DMS79 (cell line): ENCODE measurements around the gene SMIM12.
"Not testable (repeated sequence)": the region's sequence is repeated elsewhere in the genome, so short reads cannot be mapped to it uniquely, and the experiment has no call there.

Experiments used
- DNase-seq: peaks from one replicate; lab custom pipeline; 2025; lab: John Stamatoyannopoulos, UW

Gene SMIM12

DNA sequence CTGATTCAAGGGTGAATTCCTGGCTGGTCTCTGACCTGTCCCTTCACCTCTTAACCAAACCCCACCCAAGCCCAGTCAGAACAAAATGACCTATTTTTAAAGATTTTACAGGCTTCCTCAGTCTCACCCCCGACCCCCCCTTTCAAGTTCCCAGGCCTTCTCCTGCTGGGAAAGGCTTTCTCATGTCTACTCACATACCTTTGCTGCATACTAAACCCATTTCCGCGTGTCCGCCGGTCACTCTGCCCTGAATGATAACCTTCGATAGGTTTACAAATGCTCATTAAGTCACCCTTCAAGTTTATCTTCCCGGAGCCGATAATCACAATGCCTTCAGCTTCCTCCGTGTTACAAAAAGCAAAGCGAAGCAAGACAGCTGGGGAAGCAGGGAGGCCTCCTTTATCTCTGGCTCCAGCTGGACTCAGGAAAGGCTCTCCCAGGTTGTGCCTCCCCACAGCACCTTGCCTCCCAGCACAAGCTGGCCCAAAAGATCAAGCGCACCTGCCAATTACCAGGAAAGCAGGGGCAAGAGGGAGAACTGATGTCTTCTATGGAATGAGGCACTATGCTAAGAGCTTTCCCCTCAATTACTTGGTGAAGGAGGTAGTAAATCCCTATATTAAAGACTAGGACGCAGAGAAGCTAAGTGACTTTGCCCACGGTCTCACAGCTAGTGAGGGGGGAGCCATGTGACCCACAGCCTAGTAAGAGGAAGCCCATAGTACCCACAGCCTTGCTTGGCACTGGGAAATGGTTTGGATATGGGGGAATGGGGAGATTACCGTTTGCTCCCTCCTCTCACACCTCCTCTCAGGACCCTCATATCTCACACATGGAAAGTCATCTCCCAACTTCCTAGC is 15.9 kb downstream of the SMIM12 start:
- DNase-seq, result no peak

DNA sequence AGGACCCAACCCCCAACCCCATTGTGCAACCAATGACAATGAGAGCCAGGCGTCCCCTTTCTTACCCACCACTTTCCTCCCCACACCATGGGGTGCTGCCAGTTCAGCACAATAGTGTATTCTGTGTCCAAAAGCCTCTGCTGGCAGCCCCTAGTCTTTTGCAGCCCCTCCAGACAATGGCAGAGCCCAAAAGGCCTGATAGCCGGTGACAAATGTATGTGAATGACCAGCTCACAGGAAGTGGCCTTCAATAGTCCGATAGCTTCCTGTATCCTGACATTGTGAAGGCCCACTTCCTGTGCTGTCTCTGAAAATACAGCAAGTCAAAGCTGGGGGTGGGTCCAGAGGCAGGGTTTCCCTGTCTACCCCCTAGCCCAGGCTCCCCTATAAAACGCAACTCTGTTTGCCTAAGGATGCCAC is 16.6 kb downstream of the SMIM12 start:
- DNase-seq, result no peak

DNA sequence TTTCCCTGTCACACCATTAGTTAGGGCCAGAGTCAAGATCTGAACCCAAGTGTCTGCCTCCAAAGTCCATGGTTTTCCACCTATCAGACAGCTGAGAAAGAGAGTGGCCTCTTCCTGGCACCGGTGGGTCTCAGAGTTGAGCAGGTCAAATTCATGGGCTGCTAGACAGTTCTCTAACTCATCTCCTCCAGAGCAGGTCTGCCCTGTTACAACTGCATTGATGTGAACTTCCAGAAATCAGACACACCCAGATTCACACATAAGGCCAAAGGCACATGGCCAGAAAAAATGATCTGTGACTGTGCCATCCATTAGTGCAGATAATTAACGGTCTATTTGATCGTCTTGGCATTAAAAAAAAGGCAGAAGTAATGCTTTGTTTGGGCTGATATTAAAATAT is 17.5 kb downstream of the SMIM12 start:
- no peak for DNase-seq

DNA sequence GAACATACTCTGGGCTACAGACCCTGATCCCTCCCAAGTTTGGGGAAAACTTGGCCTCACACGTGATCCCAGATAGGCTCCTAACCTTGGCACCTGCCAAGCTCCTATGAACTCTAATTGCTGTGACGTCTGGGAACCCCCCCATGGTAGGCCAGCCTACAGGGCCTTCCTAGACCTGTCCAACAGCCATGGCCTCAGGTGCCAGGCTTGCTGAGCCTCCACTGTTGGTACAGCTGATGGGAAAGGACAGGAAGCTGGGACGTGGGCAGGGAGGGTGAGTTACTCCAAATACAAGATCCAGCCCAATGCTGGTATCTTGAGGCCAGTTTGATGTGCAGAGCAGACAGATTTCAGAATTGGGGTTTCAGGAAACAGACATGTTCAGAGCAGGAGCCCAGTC is 19.1 kb downstream of the SMIM12 start:
- no peak for DNase-seq

DNA sequence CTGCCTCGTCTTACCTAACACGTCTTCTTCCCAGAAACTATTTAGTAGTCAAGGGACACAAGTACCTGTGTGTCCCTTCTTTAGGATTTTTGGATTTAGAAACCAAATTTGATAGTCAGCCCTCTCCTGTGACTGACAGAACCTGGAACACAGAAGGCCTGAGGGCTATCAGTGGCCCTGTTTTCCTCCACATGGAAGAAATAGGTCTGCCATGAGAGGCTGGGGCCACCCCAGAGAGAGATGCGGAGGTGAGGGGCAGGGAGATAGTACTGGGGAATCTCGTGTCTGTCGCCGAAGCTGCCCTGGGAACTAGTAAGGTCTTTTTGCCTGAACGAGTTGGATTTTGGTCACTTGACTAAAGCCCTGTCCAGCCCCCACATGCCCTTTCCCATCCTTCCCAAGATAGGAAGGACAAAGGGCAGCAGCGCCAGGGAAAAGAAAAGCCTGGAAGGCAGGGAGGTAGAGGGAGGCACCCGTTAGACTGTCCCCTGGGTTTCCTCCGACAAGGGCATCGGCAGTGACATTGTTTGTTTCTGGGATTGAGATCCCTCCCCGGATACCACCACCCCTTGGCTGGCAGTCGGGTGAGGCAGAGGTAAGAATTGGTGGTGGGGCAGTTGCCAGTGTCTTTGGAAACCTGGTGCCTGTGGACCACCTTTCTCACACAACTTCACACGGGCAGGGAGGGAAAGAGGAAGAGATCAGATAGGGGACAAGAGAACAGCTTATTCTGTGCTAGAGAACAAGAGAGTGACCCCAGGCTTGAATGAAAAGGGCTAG is 19.8 kb downstream of the SMIM12 start:
- DNase-seq, result no peak

DNA sequence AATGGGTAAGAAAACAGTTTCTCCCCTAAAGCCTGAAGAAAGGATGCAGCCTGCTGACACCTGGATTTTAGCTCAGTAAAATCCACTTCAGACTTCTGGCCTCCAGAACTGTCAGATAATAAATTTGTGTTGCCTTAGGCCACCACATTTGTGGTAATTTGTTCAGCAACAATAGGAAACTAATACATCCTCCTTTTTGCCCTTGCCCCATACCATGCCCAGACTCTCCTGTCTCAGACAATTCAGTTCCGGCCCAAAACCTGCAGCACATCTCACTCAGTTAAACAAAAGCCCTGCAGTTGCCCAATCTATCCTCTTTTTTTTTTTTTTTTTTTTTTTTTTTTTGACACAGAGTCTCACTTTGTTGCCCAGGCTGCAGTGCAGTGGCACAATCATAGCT is 25.8 kb downstream of the SMIM12 start:
- no peak for DNase-seq

DNA sequence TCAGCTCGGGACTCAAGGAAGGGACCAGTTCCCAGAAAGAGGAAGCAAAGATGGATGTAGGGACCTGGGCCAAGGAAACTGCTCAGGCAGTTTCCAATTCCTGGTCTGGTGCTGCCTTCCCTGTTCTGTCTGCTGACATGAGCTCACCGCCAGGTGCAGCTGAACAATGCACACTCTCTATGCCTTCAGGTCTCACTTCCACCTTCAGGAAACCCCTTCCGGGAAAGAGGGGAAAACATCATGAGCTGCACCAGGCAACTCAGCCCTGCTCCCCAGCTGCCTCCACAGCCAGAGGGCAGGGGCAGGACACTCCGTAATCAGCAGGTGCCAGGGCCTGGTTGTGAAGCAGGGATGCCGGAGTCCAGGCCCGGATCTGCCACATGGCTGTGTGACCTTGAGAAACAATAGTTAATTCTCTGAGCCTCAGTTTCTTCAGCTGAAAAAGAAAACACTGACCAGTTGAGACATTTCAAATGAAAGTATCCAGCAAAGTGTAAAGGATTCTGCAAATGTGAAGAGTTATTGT is 27.8 kb downstream of the SMIM12 start:
- DNase-seq, result no peak

DNA sequence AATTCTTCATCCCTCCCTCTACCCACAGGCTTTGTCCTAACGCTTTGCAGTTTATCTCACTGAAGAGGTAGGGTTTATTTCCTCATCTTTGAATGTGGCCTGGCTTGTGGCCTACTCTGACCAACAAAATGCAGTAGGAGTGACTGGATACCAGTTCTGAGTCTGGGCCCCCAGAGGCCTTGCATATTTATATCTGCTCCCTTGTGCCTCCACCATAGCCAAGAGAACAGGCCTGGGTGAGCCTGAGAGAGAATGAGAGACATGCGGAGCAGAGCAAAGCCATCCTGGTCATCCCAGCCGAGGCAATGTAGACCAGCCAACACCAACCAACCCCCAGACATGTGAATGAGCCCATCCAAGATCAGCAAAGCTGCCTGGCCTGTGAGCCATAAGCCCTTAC is 30.3 kb downstream of the SMIM12 start:
- DNase-seq, result no peak

DNA sequence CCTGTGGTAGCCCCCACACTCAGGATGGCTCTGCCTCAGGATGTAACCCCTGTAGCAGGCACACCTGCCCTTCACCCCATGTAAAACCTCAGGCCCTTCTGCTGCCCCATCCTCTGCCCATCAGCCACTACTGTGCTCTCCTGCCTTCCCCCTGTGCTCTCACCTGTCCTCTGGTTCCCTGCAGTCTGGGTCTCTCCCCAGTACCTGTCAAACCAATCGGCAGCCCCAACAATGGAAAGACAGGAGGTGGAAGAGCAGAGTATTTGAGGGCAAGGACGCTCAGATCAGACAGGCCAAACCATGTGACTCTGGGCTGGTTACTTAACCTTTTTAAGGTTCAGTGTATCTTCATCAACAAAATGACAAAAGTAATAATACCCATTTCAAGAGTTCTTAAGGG is 30.9 kb downstream of the SMIM12 start:
- no peak for DNase-seq

DNA sequence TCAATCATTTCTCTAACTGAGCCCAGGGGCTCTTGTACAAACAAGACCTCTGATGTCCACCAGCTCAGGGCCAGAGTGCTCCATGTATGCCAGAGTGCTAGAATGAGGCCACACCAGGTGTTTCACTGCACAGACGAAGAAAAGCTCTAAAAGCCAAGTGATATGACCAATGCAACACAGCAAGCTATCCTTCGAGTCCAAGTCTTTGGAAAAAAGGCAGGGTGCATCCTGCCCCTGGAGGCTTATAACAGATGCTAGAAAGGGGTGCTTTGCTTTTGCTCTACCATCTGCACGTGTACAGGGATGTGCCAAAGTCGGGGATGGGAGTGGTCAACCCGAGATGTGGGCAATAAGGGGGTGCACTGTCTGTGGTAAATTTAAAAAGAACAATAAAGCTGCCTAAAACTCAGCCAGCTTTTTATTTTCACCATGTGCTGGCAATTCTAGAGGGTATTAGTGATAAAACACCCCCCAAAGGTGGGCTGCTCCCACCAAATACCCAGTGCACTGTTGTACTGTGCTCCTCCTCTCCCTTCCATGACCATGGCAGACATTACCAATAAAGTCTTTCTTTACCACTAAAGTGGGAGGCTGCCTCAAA is 32.1 kb downstream of the SMIM12 start:
- DNase-seq, result no peak

DNA sequence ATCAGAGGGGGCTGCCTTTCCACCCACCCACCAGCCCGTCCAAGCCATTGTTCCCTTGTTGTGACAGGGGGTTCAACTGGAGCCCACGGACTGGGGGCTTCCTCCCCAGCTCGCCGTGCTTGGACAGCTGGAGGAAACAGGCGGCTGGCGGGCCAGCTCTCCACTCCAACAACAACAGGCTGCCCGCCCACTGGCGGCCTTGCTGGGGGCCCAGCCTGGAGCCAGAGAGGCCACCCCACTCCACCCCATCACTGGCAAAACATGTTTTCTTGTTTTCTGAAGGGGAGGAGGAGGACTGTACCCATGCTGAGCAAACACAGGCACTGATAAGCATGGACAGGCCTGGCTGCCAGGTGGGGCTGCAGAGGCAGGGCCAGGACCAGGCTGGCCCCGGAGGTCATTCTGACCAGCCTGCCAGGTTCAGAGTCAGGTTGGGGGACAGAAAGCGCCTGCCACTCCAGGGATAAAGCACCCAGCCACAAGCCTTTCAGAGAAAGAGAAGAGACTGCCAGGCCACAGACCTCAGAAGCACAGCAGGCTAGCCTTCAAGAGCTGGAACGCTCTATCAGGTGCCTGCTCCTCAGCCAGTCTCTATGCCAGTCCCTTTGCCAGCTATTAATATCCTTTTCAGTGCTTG is 34.0 kb downstream of the SMIM12 start:
- no peak for DNase-seq

DNA sequence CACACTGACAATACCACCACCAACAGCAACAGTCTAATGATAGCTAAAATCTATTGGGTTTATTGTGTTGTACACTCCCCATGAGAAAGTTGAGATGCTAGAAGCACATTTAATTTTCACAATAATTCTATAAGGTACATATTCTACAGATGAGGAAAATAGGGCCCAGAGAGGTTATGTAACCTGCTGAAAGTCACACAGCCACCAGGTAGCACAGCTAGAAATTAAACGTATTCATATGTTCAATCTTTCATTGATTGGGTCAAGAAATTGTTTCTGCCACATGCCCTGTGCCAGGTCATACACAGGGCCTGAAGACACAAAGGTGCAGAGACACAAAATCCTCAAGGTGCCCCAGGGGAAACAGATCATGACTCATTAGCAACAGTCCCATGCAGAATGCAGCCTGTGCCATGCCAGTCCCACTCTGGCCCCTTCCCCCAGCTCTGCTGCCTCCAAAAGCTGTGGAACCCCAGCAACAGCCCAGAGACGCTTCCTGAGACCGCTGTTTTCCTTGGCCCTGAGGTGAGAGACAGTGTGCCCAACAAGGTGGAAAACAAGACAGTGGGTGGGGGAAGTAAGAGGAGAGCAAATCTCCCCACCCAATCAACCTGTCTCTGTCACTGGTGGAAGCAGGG is 34.6 kb downstream of the SMIM12 start:
- DNase-seq, result no peak

DNA sequence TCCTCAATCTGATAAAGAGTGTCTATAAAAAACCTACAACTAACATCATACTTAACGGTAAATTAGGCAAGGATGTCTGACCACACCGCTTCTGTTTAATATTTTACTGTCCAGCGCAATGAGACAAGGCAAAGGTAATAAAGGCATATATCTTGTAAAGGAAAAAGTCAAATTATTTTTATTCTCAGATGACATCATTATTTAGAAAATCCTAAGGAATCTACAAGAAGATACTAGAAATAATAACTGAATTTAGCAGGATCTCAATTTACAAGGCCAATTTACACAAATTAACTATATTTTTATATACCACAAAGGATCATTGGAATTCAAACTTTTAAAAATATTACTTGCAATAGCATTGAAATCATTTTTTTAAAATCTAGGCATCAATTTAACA is 37.3 kb downstream of the SMIM12 start:
- no peak for DNase-seq

DNA sequence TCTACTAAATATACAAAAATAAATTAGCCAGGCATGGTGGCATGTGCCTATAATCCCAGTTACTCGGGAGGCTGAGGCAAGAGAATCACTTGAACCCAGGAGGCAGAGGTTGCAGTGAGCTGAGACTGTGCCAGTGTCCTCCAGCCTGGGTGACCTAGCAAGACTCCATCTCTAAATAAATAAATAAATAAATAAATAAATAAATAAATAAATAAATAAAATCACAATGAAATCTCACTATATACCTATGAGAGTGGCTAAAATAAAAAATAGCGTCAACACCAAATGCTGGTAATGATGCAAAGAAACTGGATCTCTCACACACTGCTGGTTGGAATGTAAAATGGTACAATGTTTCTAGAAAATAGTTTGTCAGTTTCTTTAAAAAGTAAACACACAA is 40.7 kb downstream of the SMIM12 start:
- not testable (repeated sequence) for DNase-seq

DNA sequence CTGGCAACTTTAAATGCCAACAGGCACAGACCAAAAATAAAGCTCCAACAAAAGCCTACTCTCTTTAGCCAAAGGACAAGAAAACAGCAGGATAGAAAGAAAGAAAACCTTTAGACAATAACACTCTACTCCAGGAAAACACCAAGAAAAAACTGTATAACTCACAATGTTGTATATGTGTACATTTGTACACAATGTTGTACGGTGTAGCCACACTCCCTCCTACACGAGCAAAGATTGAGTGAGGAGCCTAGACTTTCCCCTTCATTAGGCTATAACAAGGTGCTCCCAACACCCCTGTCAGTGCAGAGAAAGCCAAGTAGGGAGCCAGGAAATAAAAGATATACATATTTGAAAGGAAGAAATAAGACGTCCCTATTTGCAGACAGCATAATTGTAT is 42.8 kb downstream of the SMIM12 start:
- no peak for DNase-seq

DNA sequence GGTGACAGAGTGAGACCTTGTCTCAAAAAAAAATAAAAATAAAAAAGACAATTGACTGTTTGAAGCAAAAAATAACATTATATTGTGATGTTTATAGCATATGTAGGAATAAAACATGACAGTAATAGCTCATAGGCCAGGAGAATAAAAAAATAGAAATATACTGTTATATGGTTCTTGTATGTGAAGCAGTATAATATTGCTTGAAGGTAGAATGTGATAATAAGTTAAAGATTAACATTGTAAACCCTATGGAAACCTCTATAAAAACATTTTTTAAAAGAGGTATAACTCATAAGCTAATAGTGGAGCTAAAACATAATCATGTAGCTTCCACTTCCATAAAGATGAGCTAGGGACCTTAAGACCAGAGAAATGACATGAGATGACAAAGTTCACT is 43.2 kb downstream of the SMIM12 start:
- DNase-seq, result no peak

DNA sequence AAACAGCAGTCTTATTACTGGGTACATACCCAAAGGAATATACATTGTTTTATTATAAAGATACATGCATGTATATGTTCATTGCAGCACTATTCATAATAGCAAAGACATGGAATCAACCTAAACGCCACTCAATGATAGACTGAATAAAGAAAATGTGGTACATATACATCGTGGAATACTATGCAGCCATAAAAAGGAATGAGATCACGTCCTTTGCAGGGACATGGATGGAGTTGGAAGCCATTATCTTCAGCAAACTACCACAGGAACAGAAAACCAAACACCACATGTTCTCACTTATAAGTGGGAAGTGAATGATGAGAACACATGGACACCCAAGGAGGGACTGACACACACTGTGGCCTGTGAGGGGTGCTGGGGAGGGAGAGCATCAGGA is 48.8 kb downstream of the SMIM12 start:
- not testable (repeated sequence) for DNase-seq

DNA sequence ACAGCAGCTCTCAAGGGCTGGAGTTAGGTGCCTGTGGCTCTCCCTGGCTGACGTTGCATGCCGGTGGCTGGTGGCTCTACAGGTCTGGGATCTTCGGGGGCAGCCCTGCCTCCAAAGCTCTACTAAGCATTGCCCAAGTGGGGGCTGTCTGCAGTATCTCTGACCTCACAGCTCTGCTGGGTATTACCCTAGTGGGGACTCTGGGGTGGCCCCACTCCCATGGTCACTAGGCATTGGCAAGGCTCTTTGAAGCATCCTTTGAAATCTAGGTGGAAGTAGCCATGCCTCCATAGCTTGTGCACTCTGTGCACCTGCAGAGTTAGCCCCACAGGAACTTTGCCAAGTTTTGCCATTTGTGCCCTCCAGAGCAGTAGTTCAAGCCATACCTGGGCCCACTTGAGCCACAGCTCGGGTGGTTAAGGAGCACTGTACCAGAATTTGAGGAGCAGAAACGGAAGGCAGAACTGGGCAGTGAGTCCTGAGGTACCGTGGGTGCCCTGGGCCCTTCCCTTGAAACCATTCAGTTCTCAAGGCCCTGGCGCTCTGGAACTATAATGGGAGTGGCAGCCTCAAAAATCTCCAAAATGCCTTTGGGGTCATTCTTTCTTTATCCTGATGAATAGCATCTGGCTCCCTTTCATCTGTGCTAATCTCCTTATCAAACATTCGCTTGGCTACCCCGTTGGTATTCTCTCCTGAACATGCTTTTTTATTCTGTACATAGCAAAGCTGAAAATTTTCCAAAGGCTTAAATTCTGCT is 51.3 kb downstream of the SMIM12 start:
- DNase-seq, result no peak

DNA sequence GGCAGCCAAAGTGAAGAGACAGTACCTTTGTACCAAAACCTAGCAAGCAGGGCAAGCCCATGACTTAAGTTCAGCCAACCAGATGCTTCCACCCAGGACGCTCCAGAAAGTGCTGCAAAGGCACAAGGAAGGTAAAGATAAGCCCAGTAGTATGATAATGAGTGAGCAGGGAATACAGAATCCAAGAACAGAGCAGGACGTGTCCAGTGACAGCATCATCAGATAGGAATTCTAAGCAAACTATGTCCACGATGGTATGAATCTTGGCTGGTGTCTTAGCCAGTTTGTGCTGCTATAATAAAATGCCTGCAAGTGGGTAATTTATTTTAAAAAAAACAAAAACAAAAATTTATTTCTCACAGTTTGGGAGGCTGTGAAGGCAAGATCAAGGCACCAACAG is 53.2 kb downstream of the SMIM12 start:
- DNase-seq, result no peak

DNA sequence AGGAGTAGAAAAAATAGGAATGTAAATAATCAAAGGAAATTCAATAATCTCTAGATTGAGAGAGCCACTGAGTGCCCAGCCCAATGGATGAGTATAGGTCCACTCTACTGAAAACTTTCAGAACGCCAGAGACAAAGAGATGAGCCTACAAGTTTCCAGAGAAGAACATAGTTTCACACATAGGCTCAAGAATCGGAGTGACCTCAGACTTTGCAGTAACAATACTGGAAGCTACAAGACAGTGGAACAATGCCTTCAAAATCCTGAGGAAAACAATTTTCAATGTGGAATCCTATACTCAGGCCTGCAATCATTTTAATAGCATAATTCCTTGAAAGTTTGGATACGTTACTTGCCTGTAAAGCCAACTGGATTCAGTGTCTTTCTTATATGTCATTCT is 55.8 kb downstream of the SMIM12 start:
- DNase-seq, result no peak
